ENCODE measurements around the gene HIPK1.
A peak's percentile ranks its signal among the peaks of the same experiment; 100 is the strongest.
"Not testable (repeated sequence)": the region's sequence is repeated elsewhere in the genome, so short reads cannot be mapped to it uniquely, and the experiment has no call there.

HIPK1 gene

DNA sequence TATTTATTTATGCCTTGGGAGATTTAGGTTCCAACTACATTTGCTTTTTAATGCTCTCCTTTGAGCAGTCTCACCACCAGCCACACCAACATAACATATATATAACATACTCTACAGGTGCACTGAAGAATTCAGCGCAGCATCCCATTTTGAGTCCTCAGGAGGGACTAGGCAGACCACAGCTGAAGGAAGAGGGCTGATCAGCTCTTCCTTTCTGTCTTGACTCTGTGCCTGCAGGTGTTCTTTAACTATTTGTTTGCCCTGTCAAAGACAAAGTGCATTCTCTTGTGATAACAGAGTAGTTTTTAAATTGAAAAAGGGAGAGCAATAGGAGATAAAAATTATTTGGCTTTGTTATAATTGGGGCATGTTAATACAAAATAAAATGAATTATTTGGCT, 17.0 kb downstream of the HIPK1 start:
- DNase-seq = no peak

- no peak for DNase-seq
These were observed 17.7 kb downstream of the HIPK1 start for GRCh38 chr1:113946678-113947387.

DNA sequence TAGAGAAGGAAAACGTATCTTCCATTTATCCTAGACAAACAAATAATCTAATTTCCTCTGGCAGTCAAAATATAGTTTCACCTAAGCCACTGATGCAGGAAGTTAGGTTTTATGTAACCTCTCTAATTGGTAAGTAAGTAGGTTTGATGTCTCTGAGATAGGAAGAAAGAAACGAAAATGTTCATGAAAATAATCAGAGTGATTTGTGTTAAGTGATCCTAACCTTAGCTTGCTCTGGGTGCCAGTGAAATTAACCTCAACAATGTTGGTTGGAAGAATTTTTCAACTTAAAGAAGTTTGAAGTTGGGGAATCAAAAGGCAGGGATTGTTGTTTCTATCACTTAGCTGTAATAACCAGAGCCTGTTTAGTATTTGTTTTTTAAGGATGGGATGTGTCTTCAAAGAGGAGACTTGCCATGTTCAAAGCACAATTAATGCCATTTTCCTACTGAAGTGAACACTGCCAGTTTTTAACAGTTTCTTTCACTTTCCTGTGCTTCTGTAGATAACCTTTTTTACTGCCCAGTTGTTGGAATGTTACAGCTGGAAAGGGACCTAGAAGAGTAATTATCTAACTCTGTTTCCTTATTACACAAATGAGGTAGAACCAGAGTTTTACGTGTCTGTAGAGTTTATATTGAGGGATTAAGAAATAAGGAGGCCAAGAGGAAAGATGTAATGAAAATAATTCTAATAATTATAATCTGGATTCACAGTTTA, 18.4 kb downstream of the HIPK1 start:
- no peak for DNase-seq

DNA sequence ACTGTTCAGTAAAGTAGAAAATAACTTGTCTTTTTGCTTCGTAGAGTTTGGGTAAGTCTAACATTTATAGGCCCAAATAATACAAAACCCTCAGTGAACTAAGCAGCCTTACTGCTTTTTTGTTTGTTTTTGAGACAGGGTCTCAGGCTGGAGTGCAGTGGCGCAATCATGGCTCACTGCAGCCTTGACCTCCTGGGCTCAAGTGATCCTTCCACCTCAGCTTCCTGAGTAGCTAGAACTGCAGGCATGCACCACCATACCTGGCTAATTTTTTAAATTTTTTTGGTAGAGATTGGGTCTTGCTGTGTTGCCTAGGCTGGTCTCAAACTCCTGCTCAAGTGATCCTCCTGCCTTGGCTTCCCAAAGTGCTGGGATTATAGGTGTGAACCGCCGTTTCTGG, 19.0 kb downstream of the HIPK1 start:
- DNase-seq = not testable (repeated sequence)

GRCh38 chr1:113949007-113949406, 19.9 kb downstream of the HIPK1 start:
- no peak for DNase-seq

GRCh38 chr1:113950908-113951307, 21.8 kb downstream of the HIPK1 start:
- no peak for DNase-seq

DNA sequence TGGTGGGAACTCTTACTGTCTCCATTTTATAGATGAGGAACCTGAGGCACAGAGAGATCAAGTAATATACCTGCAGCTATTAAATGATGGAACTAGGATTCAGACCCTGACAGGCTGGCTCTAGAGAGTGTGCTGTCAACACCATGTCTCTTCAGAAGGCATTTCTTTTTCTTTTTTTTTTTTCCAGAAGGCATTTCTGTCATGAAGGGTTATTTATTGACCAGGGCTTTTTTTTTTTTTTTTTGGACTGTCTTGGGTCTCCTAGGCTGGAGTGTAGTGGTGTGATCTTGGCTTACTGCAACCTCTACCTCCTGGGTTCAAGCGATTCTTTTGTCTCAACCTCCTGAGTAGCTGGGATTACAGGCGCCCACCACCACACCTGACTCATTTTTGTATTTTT, 22.6 kb downstream of the HIPK1 start:
- DNase-seq = no peak

GRCh38 chr1:113957984-113958383, 28.9 kb downstream of the HIPK1 start:
- DNase-seq = no peak

- no peak for DNase-seq
These were observed 29.6 kb downstream of the HIPK1 start for GRCh38 chr1:113958691-113959090.

DNA sequence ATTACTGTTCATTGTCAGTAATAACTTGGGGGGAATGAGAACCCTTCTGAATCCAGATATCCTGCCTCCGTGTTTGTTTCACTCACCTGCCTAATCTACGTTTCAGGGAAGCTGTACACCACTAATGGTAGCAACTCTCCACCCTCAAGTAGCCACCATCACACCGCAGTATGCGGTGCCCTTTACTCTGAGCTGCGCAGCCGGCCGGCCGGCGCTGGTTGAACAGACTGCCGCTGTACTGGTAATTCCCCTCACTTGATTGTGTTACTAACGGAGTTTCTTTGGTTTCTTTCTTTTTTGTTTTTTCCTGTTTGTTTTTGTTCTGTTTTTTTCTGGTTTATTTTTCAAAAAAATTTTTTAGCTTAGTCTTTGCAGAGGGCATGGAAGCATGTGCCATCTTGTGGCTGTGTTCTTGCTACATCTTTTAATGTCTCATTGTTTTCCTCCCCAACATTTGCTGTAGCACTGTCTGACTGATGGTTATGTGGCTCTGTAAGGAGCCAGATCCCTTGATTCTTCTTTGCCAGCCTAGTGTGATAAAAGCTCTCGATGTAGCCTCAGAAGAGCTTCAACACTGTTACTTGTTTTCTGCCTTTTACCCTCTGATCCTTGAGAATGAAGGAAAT, 34.3 kb downstream of the HIPK1 start:
- DNase-seq = no peak

GRCh38 chr1:113965703-113966412, 36.7 kb downstream of the HIPK1 start:
- DNase-seq = no peak

GRCh38 chr1:113972954-113973353, 43.8 kb downstream of the HIPK1 start:
- DNase-seq = no peak

GRCh38 chr1:113975211-113975895, 46.2 kb downstream of the HIPK1 start:
- DNase-seq = peak; percentile 48 to 57

GRCh38 chr1:113976609-113977278, 47.6 kb downstream of the HIPK1 start:
- DNase-seq = peak; percentile 21 to 22

GRCh38 chr1:113977906-113978305, 48.8 kb downstream of the HIPK1 start:
- DNase-seq = no peak

GRCh38 chr1:113978863-113979702, 50.0 kb downstream of the HIPK1 start, which contains the start of gene OLFML3:
OLFML3 (plus strand) TSS chr1:113979474; CDS start chr1:113979517, 43 bp downstream.
- DNase-seq = peak; percentile 71 to 90

GRCh38 chr1:113980110-113980509, 51.0 kb downstream of the HIPK1 start:
- DNase-seq = no peak

DNA sequence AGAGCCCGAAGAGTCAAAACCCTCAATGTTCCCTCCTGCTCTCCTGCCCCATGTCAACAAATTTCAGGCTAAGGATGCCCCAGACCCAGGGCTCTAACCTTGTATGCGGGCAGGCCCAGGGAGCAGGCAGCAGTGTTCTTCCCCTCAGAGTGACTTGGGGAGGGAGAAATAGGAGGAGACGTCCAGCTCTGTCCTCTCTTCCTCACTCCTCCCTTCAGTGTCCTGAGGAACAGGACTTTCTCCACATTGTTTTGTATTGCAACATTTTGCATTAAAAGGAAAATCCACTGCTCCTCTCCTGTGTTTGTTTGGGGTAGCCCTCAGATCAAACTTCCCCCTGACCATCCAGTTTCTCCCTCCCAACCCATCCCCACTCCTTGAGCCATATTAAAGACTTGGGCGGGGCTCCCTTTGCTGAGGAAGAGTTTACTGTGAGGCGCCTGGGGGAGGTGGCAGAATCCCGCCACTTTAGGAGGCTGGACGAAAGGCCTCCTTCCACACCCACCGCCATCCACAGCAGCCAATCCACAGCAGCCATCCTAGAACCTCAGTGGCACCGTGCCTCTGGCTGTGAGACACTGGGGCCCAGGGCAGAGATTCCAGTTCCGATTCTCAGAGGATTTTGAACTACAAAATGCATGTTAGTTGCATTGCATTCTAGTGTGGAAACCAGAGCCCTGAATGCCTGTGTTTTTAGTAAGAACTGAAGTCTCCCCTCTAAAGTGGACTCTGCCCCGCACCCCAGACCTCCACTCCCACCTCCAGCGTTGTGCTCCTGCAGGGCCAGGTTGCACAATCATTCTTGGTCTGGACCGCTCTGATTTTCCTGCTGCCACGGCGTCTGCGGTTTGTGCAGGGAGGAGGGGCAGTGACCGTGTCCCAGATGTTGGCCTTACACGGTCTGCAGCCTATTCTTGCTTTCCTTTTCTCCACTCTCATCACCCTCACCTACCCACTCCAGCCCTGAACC, 53.1 kb downstream of the HIPK1 start:
- DNase-seq = no peak

- no peak for DNase-seq
These were observed 53.8 kb downstream of the HIPK1 start for GRCh38 chr1:113982949-113983348.

DNA sequence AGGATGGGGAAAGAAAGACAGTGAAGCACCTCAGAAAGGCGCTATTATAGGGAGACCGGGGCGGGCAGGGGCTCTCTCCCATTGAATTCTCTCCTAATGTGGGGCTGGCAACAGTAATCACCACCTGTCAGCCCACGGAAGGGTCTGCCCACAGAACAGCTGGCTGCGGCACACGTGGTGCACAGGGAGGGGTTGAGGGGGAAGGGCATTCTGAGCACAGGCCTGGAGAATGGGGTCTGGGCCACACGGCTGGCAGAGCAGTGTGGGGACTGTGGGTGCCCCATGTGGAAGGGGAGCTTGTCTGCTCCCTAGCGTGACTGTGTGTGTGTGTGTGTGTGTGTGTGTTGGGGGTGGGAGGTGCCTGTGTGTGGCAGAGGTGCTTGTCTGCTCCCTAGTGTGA, 54.3 kb downstream of the HIPK1 start:
- no peak for DNase-seq

Measured in inflammatory macrophage treated with lipopolysaccharide for 1 hour (primary cell).